GM23338 (cell line): ENCODE data around the gene FOXM1. TPM values are rescaled to one million over a fixed set of nuclear protein-coding genes. Genes with fewer than 3 reads are reported as not detected.

ENCODE experiments used
- ATAC-seq: fragments of 200-7000 bp; cut with Tn5 transposase; 3 replicates; pipeline ENCODE4 v1.9.1; 2020
- DNase-seq: peaks from one replicate; pipeline ENCODE4 v3.0.0-alpha.2; 2015; ENCODE audit warnings: low spot score
- H2AFZ ChIP-seq: fragments of 200-600 bp; sonication (generic); 2 replicates; pipeline ENCODE4 v1.8.0; 2016; ENCODE audit warnings: antibody characterized with exemption, mild to moderate bottlenecking, moderate library complexity
- H3F3A ChIP-seq: fragments of 200-600 bp; sonication (generic); replicated peaks from 2 replicates; pipeline ENCODE4 v1.8.0; 2017; ENCODE audit warnings: antibody characterized with exemption, mixed run types, low read depth
- H3K27ac ChIP-seq: fragments of 200-600 bp; sonication (generic); 2 replicates; pipeline ENCODE4 v1.6.1; 2016; ENCODE audit warnings: low read depth
- H3K27me3 ChIP-seq: fragments of 200-600 bp; sonication (generic); 2 replicates; pipeline ENCODE4 v1.8.0; 2016; ENCODE audit warnings: mild to moderate bottlenecking, mixed run types, moderate library complexity; ENCODE audit not compliant: insufficient read depth
- H3K36me3 ChIP-seq: fragments of 200-600 bp; sonication (generic); 2 replicates; pipeline ENCODE4 v1.8.0; 2016; ENCODE audit warnings: mild to moderate bottlenecking; ENCODE audit not compliant: insufficient read depth
- H3K4me1 ChIP-seq: fragments of 200-600 bp; sonication (generic); 2 replicates; pipeline ENCODE4 v1.8.0; 2016; ENCODE audit warnings: mild to moderate bottlenecking, moderate library complexity; ENCODE audit not compliant: insufficient read depth
- H3K4me2 ChIP-seq: fragments of 200-600 bp; sonication (generic); 2 replicates; pipeline ENCODE4 v1.7.1; 2017; ENCODE audit warnings: mixed run types
- H3K4me3 ChIP-seq: fragments of 200-600 bp; sonication (generic); 2 replicates; pipeline ENCODE4 v1.6.1; 2016; ENCODE audit warnings: mixed run types
- H3K79me2 ChIP-seq: fragments of 200-600 bp; sonication (generic); replicated peaks from 2 replicates; pipeline ENCODE4 v1.8.0; 2017; ENCODE audit warnings: mild to moderate bottlenecking; ENCODE audit not compliant: insufficient read depth
- H3K9me2 ChIP-seq: fragments of 200-600 bp; sonication (generic); 2 replicates; pipeline ENCODE4 v1.8.0; 2017; ENCODE audit not compliant: insufficient read depth
- H4K20me1 ChIP-seq: fragments of 200-600 bp; sonication (generic); replicated peaks from 2 replicates; pipeline ENCODE4 v1.8.0; 2017; ENCODE audit warnings: mild to moderate bottlenecking; ENCODE audit not compliant: insufficient read depth
- H3K27ac Mint-ChIP-seq: 2 replicates; pipeline ENCODE4 v1.8.0; 2020; ENCODE audit warnings: inconsistent platforms, mild to moderate bottlenecking, moderate library complexity, mixed read lengths
- H3K27me3 Mint-ChIP-seq: 3 replicates; pipeline ENCODE4 v1.8.0; 2022; ENCODE audit warnings: low read depth, mild to moderate bottlenecking, moderate library complexity, mixed read lengths, inconsistent platforms; ENCODE audit not compliant: insufficient read depth, poor library complexity
- H3K36me3 Mint-ChIP-seq: 3 replicates; pipeline ENCODE4 v1.8.0; 2021; ENCODE audit warnings: low read depth, mild to moderate bottlenecking, inconsistent platforms, moderate library complexity, mixed read lengths
- H3K4me1 Mint-ChIP-seq: 3 replicates; pipeline ENCODE4 v1.8.0; 2020; ENCODE audit warnings: mild to moderate bottlenecking, inconsistent platforms, mixed read lengths
- H3K4me3 Mint-ChIP-seq: 3 replicates; pipeline ENCODE4 v1.8.0; 2021; ENCODE audit warnings: moderate library complexity, mild to moderate bottlenecking, inconsistent platforms, mixed read lengths
- H3K9me3 Mint-ChIP-seq: 3 replicates; pipeline ENCODE4 v1.8.0; 2020; ENCODE audit warnings: moderate library complexity, mild to moderate bottlenecking, inconsistent platforms, mixed read lengths
- ETS1 ChIP-seq: IDR thresholded peaks from 2 replicates; pipeline ENCODE4 v1.6.1; 2016; ENCODE audit warnings: antibody characterized with exemption
- EZH2 ChIP-seq: fragments of 200-600 bp; sonication (generic); IDR thresholded peaks from one replicate; pipeline ENCODE4 v1.8.0; 2017; ENCODE audit warnings: antibody characterized with exemption, mild to moderate bottlenecking, low read depth; ENCODE audit not compliant: unreplicated experiment
- EZH2phosphoT487 ChIP-seq: fragments of 200-600 bp; sonication (generic); IDR thresholded peaks from one replicate; pipeline ENCODE4 v1.8.1; 2018; ENCODE audit warnings: antibody characterized with exemption; ENCODE audit not compliant: unreplicated experiment
- STAT1 ChIP-seq: IDR thresholded peaks from one replicate; pipeline ENCODE4 v1.6.1; 2016; ENCODE audit warnings: antibody characterized with exemption; ENCODE audit not compliant: unreplicated experiment
- ZNF114 ChIP-seq: fragments of 250-450 bp; sonication (Bioruptor Pico); IDR thresholded peaks from 2 replicates; pipeline ENCODE4 v1.5.0; 2020; ENCODE audit warnings: mild to moderate bottlenecking, moderate library complexity
- ZNF462 ChIP-seq: fragments of 250-450 bp; sonication (Bioruptor Pico); IDR thresholded peaks from 2 replicates; pipeline ENCODE4 v1.5.0; 2020; ENCODE audit warnings: mild to moderate bottlenecking, moderate library complexity
- polyA plus RNA-seq: library from polyadenylated mRNA; unstranded; fragments of >200 nt; fragmentation: Nextera tagmentation; extraction: Ambion mirVana; gene quantifications from 2 replicates; pipeline ENCODE4 v1.2.1, GENCODE V29; 2016
- total RNA-seq: library from RNA; depleted of rRNA; stranded (reverse); fragments of >200 nt; shearing (Covaris generic); gene quantifications from 2 replicates; pipeline ENCODE4 v1.2.3, GENCODE V29; 2014

FOXM1 gene
- total and polyA plus RNA-seq, 2 experiments from 2014 or later = 31.0 to 98.1 TPM

GRCh38 chr12:2825132-2825531 lies 51.8 kb downstream of the FOXM1 start:
- peak overlapping the region; percentile 83 for H3K27ac Mint-ChIP-seq
- H3K27ac ChIP-seq = no peak overlapping the region
- no peak overlapping the region for H2AFZ ChIP-seq
- H3K27me3 ChIP-seq = no peaks in the 10 kb centered on the region
- ATAC-seq = peak; percentile 61
- no peaks in the 10 kb centered on the region for H3K79me2 ChIP-seq
- peaks cover 5% of the 10 kb centered on the region; the same call in 1 of the 2 replicates for H3F3A ChIP-seq
- peaks cover 9% of the 10 kb centered on the region for H3K4me1 ChIP-seq
- H3K4me2 ChIP-seq = peak overlapping the region; percentile 31; the same call in 1 of the 2 replicates
- peaks cover 29% of the 10 kb centered on the region for H3K36me3 ChIP-seq
- H3K36me3 Mint-ChIP-seq = peaks cover 70% of the 10 kb centered on the region
- H4K20me1 ChIP-seq = peaks cover 4% of the 10 kb centered on the region; the same call in 1 of the 2 replicates
- no peaks in the 10 kb centered on the region for H3K9me2 ChIP-seq
- no peaks in the 10 kb centered on the region for H3K9me3 Mint-ChIP-seq
- peaks cover 38% of the 10 kb centered on the region for H3K4me1 Mint-ChIP-seq
- TF ChIP-seq STAT1 (no peak), ZNF114 (CRISPR knock-in tag) (no peak)
- H3K4me3 ChIP-seq = no peak overlapping the region
- H3K27me3 Mint-ChIP-seq = peaks cover 2% of the 10 kb centered on the region
- H3K4me3 Mint-ChIP-seq = peak overlapping the region; percentile 54
- DNase-seq = no peak

GRCh38 chr12:2824541-2824940 lies 52.4 kb downstream of the FOXM1 start:
- DNase-seq (no peak), ATAC-seq (no peak)
- H3K9me3 Mint-ChIP-seq = no peaks in the 10 kb centered on the region; the same call in 2 of the 3 replicates
- Histone ChIP-seq H3K36me3 (peaks cover 31% of the 10 kb centered on the region), H3K4me1 (peaks cover 9% of the 10 kb centered on the region), H3K27me3 (no peaks in the 10 kb centered on the region), H3F3A (peaks cover 5% of the 10 kb centered on the region; the same call in 1 of the 2 replicates), H3K4me2 (peak overlapping the region; percentile 31; the same call in 1 of the 2 replicates), H4K20me1 (peaks cover 4% of the 10 kb centered on the region; the same call in 1 of the 2 replicates), H3K79me2 (no peaks in the 10 kb centered on the region), H2AFZ (no peak overlapping the region), H3K27ac (no peak overlapping the region; the same call in 1 of the 2 replicates), H3K4me3 (no peak overlapping the region), H3K9me2 (no peaks in the 10 kb centered on the region)
- no peak overlapping the region for H3K4me3 Mint-ChIP-seq
- peaks cover 44% of the 10 kb centered on the region for H3K4me1 Mint-ChIP-seq
- no peak overlapping the region for H3K27ac Mint-ChIP-seq
- TF ChIP-seq EZH2phosphoT487 (no peak), ETS1 (no peak), ZNF114 (CRISPR knock-in tag) (no peak), ZNF462 (CRISPR knock-in tag) (no peak), EZH2 (no peak)
- peaks cover 76% of the 10 kb centered on the region for H3K36me3 Mint-ChIP-seq
- peaks cover 5% of the 10 kb centered on the region for H3K27me3 Mint-ChIP-seq
